Medulla oblongata (tissue), 1 donor: ENCODE data around the gene CDC37.
"Not testable (repeated sequence)": the region's sequence is repeated elsewhere in the genome, so short reads cannot be mapped to it uniquely, and the experiment has no call there.

Experiments used
- DNase-seq: peaks from one replicate; pipeline ENCODE4 v3.0.0-alpha.2; 2015; ENCODE audit errors: extremely low spot score

CDC37 gene

DNA sequence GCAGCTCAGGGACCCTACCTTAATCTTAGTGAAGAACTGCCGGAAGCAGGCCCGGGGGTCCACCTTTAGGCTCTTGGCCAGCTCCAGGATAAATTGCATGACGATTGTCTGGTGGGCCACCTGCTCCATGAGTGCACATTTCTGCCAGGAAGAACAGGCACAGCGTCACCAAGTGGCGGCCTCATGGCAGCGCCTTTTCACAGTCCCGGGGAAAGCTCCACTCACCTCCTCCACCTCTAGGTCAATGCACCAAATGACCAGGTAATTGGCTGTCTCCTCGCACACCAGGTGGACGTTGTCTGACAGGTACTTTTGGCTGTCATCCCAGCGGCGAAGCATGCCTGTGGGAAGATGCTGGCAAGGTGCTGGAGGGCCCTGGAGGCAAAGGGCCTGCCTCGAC, 8.3 kb downstream of the CDC37 start:
- no peak for DNase-seq

GRCh38 chr19:10393137-10393536, 10.2 kb downstream of the CDC37 start:
- DNase-seq: no peak

DNA sequence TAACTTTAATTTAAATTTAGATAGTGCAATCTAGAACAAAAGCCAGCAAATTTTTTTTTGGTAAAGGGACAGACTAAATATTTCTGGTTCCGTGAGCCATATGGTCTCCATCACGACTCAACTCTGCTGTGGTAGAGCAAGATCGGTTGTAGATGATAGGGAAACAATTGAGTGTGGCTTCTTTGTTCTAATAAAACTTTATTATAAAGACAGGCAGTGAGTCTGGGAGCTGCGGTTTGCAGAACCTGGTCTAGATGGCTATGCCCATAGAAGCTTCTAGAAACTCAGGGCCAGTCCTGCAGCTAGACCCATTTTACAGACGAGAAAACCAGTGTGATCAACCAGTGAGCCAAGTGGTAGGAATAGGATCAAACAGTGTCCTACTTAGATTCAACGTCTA, 11.2 kb downstream of the CDC37 start:
- no peak for DNase-seq

- peak; percentile 66 for DNase-seq
Observed at GRCh38 chr19:10390652-10391286, 12.6 kb downstream of the CDC37 start.

DNA sequence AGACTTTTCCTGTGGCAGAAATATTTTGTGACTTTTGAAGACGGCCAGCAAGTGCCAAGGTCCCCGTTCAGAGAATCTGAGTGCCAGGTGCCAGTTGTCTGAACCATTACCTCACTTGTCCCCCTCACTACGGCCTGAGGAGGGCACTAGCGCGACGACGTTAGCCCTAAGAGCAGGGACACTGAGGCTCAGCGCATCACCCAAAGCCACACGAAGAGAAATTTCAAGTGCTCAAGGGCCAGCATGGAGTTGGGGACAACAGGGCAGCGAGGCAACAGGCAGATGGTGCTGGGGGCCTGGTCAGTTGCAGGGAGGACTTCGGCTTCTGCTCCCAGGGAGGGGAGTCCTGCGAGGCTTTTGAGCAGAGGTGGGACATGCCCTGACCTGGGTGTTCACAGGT, 13.5 kb downstream of the CDC37 start:
- DNase-seq: no peak

GRCh38 chr19:10388957-10389356, 14.4 kb downstream of the CDC37 start:
- peak; percentile 92 for DNase-seq

- no peak for DNase-seq
Observed at GRCh38 chr19:10384580-10384979, 18.8 kb downstream of the CDC37 start.

GRCh38 chr19:10383223-10383499, 20.2 kb downstream of the CDC37 start:
- DNase-seq: not testable (repeated sequence)

GRCh38 chr19:10380313-10381102, 22.8 kb downstream of the CDC37 start, which contains the start of gene TYK2:
Gene TYK2 (minus strand): TSS chr19:10380572. CDS start chr19:10378406, 2,166 bp downstream.
- peak; percentile 99 for DNase-seq

- DNase-seq: no peak
Observed at GRCh38 chr19:10379880-10380312, 23.4 kb downstream of the CDC37 start.

DNA sequence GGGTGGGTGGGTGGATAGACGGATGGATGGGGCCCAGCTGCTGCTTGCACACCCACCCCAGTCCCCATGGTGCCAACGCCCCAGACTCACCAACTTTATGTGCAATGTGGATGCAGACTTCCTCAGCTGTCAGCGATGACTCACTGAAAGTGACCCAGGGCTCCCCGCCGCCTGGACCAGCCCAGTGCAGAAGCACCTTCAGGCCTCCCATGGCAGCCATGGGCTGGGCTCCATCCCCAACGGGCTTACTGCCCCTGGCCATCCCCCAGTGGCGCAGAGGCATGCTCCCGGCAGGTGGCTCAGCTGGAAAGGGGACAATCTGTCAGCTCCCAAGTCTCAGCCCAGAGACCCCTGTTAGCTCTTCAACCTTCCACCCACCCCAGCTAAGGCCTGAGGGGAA, 25.2 kb downstream of the CDC37 start:
- DNase-seq: no peak

- DNase-seq: not testable (repeated sequence)
Observed at GRCh38 chr19:10377140-10377640, 26.2 kb downstream of the CDC37 start.

DNA sequence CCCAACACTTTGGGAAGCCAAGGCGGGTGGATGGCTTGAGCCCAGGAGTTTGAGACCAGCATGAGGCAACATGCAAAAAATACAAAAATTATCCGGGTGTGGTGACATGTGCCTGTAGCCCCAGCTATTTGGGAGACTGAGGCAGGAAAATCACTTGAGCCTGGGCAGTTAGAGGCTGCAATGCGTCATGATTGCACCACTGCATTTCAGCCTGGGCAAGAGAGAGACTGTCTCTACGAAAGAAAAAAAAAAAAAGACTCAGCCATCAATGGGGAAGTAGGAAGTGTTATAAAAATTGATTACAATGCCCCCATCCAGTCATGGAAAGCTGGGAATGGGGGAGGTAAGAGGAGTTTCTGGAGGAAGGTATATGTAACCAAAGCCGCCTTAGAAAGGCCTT, 28.4 kb downstream of the CDC37 start:
- no peak for DNase-seq

- DNase-seq: peak; percentile 58
Observed at GRCh38 chr19:10372690-10373089, 30.7 kb downstream of the CDC37 start.

DNA sequence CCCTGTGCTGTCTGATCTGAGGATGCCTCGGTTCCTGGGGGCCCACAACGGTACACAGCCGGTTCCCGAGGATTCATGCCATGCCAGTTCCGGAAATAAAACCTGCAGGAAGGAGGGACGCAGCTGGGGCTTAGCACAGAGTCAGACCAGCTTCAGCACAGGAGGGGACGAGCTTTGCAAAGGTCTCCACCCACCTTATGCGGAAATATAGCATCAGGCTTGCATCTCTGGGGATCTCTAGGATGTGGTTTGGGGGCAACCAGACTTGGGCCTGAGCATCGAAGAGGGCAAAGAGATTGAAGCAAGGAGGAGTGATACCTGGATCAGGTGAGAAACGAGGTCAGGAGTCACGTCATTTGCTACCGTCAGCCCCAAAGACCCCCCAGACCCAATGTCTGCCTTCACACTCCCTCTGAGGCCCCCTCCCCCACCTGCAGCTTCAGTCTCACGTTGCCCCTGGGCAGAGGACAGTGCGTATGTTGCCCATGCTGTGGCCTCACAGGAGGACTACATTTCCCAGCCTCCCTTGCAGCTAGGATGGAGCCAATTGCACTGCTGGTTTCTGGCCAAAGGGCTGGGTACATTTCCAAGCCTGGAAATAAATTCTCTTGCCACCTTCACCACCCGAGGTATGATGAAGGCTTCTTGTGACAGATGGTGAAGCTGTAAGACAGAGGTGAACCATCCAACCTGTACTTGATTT, 35.1 kb downstream of the CDC37 start:
- DNase-seq: no peak

DNA sequence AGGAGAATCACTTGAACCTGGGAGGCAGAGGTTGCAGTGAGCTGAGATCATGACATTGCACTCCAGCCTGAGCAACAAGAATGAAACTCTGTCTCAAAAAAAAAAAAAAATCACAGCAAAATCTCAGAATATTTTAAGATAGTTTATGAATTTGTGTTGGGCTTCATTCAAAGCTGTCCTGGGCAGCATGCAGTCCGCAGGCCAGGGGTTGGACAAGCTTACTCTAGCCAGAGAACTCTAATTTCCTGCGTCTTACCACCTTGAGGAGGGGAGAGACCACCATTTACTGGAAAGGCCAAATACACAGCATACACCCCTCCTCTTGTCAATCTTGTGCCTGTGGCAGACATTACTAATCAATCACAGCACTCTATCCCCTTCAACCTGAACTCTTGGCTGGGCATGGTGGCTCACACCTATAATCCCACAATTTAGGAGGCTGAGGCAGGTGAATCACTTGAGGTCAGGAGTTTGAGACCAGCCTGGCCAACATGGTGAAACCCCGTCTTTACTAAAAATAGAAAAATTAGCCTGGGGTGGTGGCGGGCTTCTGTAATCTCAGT, 36.3 kb downstream of the CDC37 start:
- not testable (repeated sequence) for DNase-seq

GRCh38 chr19:10365518-10365917, 37.8 kb downstream of the CDC37 start:
- DNase-seq: no peak

- peak; percentile 66 for DNase-seq
Observed at GRCh38 chr19:10364644-10365043, 38.7 kb downstream of the CDC37 start.

GRCh38 chr19:10363789-10364281, 39.5 kb downstream of the CDC37 start:
- no peak for DNase-seq

GRCh38 chr19:10362259-10362658, 41.1 kb downstream of the CDC37 start:
- DNase-seq: no peak

- DNase-seq: no peak
Observed at GRCh38 chr19:10361569-10362011, 41.8 kb downstream of the CDC37 start.

- DNase-seq: no peak
Observed at GRCh38 chr19:10356431-10356830, 46.9 kb downstream of the CDC37 start.
